RWPE1 (cell line): Measurements from ENCODE around the gene TMEM38A.

Experiments
- CTCF ChIA-PET: fragments of 350-600 bp; sonication (Branson Sonifier 250); formaldehyde crosslinking; extraction: SDS; loops from one replicate; lab custom pipeline; 2021; lab: Yijun Ruan, JAX
- POLR2A ChIA-PET: fragments of 400-600 bp; formaldehyde crosslinking; extraction: SDS; loops from one replicate; lab custom pipeline; 2020; ENCODE audit warnings: antibody characterized with exemption; ENCODE audit not compliant: low non-redundant PET; lab: Yijun Ruan, JAX
- DNase-seq: peaks from one replicate; pipeline ENCODE4 v3.0.0; 2012; ENCODE audit warnings: low spot score
- H3K27ac ChIP-seq: fragments of 450-650 bp; 2 replicates; pipeline ENCODE4 v1.5.1; 2017
- TF ChIP-seq, protein P1 (sequence below): fragments of 450-650 bp; conservative IDR thresholded peaks from 2 replicates; pipeline ENCODE4 v1.5.1; 2017; ENCODE audit warnings: low read depth, mild to moderate bottlenecking

The TMEM38A gene

DNA sequence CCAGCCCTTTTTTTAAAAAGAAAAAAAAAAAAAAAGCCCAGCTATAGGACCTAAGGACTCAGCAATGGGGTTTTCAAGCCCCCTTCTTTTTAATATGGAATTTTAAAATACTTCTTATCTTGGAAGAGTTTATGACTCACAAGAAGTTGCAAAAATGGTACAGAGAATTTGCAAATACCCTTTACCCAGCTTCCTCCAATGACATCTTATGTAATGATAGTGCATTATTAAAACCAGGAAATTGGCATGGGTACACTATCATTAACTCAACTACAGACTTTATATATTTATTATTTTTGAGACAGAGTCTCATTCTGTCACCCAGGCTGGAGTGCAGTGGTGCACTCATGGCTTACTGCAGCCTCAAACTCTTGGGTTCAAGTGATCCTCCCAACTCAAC is 16.1 kb downstream of the TMEM38A start:
- ChIA-PET POLR2A (no interaction called here), CTCF (interaction anchor here (0.7 kb wide), 1 partner anchor 17 kb away, joined by 3 read pairs; the partner anchor contains the start of gene SMIM7)
- DNase-seq, result no peak
- TF ChIP-seq, protein P1, sequence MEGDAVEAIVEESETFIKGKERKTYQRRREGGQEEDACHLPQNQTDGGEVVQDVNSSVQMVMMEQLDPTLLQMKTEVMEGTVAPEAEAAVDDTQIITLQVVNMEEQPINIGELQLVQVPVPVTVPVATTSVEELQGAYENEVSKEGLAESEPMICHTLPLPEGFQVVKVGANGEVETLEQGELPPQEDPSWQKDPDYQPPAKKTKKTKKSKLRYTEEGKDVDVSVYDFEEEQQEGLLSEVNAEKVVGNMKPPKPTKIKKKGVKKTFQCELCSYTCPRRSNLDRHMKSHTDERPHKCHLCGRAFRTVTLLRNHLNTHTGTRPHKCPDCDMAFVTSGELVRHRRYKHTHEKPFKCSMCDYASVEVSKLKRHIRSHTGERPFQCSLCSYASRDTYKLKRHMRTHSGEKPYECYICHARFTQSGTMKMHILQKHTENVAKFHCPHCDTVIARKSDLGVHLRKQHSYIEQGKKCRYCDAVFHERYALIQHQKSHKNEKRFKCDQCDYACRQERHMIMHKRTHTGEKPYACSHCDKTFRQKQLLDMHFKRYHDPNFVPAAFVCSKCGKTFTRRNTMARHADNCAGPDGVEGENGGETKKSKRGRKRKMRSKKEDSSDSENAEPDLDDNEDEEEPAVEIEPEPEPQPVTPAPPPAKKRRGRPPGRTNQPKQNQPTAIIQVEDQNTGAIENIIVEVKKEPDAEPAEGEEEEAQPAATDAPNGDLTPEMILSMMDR, result no peak
- no peak overlapping the region for H3K27ac ChIP-seq

DNA sequence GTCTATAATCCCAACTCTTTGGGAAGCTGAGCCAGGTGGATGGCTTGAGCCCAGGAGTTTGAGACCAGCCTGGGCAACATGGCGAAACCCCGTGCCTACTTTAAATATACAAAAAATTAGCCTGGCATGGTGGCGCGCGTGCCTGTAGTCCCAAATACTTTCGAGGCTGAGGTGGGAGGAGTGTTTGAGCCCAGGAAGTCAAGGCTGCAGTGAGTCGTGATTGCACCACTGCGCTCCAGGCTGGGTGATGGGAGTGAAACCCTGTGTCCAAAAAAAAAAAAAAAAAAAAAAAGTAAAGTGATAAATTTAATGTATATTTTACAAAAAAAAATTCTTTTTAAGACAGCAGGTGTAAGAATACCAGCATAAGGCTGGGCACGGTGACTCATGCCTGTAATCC is 17.6 kb downstream of the TMEM38A start:
- ChIA-PET CTCF (interaction anchor here (0.5 to 1.1 kb wide), 4 partner anchors 9 to 97 kb away, joined by 3 to 9 read pairs (median 8); no protein-coding TSS in a partner anchor), POLR2A (interaction anchor here (0.6 to 0.7 kb wide), 3 partner anchors 25 to 741 kb away, joined by 3 to 4 read pairs (median 3); no protein-coding TSS in a partner anchor)
- no peak overlapping the region for H3K27ac ChIP-seq
- TF ChIP-seq, protein P1, result no peak
- no peak for DNase-seq

DNA sequence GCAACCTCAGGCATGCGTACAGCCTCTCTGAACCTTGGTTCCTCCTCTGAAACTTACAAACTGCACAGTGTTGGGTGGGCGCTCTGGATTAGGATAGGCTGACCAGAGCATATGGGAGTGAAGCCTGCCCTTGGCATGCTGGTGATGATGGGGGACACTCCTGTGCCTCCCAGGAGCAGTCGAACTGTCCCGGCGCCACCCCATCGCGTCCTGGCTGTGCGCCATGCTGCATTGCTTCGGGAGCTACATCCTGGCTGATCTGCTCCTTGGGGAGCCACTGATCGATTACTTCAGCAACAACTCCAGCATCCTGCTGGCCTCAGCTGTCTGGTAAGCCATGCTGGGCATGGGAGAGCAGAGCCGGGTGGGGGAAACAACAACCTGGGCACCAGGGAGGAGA is 18.9 kb downstream of the TMEM38A start:
- POLR2A ChIA-PET, result no interaction called here
- TF ChIP-seq, protein P1, result no peak
- no peak for DNase-seq
- H3K27ac ChIP-seq, result no peak overlapping the region
- CTCF ChIA-PET, result interaction anchor here (0.6 kb wide), 2 partner anchors 152 to 1675 kb away, joined by 3 to 5 read pairs; no protein-coding TSS in a partner anchor

DNA sequence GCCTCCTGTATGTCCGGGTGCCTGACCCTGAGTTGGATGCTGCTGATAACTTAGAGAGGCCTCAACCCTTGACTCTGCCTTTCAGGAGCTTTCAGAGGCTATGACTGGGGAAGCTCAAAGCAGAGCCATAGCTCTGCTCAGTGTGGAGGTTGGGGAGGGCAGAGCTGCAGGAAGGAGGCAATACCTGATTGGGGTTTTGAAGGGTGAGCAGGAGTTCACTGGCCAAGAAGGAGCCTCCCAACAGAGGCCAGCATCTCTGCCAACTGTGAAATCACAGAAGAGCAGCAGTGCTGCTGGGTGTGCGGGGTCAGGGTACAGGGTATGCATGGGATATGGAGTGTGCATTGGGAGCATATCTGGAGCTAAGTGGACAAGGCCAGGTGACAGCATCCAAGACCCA is 21.6 kb downstream of the TMEM38A start:
- no peak overlapping the region for H3K27ac ChIP-seq
- CTCF ChIA-PET, result no interaction called here
- no peak for DNase-seq
- TF ChIP-seq, protein P1, result no peak
- POLR2A ChIA-PET, result no interaction called here

DNA sequence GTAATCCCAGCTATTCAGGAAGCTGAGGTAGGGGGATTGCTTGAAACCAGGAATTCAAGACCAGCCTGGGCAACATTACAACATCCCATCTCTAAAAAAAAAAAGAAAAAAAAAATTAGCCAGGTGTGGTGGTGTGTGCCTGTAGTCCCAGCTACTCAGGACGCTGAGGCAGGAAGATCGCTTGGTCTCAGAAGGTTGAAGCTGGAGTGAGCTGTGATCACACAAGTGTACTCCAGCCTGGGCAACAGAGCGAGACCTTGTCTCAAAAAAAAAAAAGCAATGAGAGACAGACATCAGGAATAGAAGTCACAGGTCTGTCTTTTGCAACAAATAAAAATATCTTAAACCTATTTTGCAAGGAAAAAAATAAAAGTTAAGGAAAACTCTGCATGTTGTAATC is 23.3 kb downstream of the TMEM38A start:
- POLR2A ChIA-PET, result no interaction called here
- no peak for DNase-seq
- CTCF ChIA-PET, result interaction anchor here (0.8 to 1.3 kb wide), 2 partner anchors 18 to 203 kb away, joined by 3 to 5 read pairs; no protein-coding TSS in a partner anchor
- TF ChIP-seq, protein P1, result no peak
- H3K27ac ChIP-seq, result no peak overlapping the region

DNA sequence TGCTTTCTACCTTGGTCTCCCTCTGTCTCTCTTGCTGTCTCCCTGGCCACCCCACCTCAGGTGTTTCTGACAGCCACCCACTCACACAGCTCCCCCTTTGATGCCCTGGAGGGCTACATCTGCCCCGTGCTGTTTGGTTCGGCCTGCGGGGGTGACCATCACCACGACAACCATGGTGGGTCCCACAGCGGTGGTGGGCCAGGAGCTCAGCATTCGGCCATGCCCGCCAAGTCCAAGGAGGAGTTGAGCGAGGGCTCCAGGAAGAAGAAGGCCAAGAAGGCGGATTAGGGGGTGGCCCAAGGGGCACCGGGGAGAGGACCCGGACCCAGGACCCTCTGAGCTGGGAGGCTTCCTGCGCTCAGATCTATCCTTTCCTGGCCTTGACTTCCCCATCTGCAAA is 27.1 kb downstream of the TMEM38A start:
- TF ChIP-seq, protein P1, result no peak
- ChIA-PET CTCF (interaction anchor here (0.6 to 1.0 kb wide), 3 partner anchors 10 to 19 kb away, joined by 3 to 9 read pairs (median 3); no protein-coding TSS in a partner anchor), POLR2A (interaction anchor here (0.7 kb wide), 1 partner anchor 148 kb away, joined by 3 read pairs; no protein-coding TSS in a partner anchor)
- no peak overlapping the region for H3K27ac ChIP-seq
- DNase-seq, result no peak
